Right ventricle myocardium inferior (tissue), 1 donor: Measurements from ENCODE around the gene UBE2L5. TPM values are rescaled to one million over a fixed set of nuclear protein-coding genes. Genes with fewer than 3 reads are reported as not detected.
A peak's percentile ranks its signal among the peaks of the same experiment; 100 is the strongest.
"Not testable (repeated sequence)": the region's sequence is repeated elsewhere in the genome, so short reads cannot be mapped to it uniquely, and the experiment has no call there.

Source experiments
- ATAC-seq: fragments of 200-7000 bp; cut with Tn5 transposase; one replicate; pipeline ENCODE4 v1.9.1; 2020; ENCODE audit warnings: mild to moderate bottlenecking, moderate library complexity
- DNase-seq: peaks from one replicate; pipeline ENCODE4 v3.0.0; 2021; ENCODE audit errors: missing footprints
- intact Hi-C: fragments of 100-400 bp; cut with DNase I; formaldehyde crosslinking; loops from one replicate; pipeline ENCODE4 v1.11.0; 2022
- total RNA-seq: library from RNA; stranded (reverse); fragmentation: NEBNext Ultra II Directional; extraction: Animal tissue kit (Norgen Biotek cat#: 25700); gene quantifications from one replicate; pipeline ENCODE4 v1.2.1, GENCODE V29; 2021
- donor health status: DM: no; HTN: yes; CAD: no; lungs with severe emphysema.

Gene UBE2L5
- total RNA-seq, 1 donor from 2014 or later = not detected

- ATAC-seq, DNase-seq: not testable (repeated sequence)
- intact Hi-C loops = loop anchor here (5.0 to 10.0 kb wide), 5 partner anchors 54 to 583 kb away; no protein-coding TSS in a partner anchor
These were observed 39.2 kb downstream of the UBE2L5 start for GRCh38 chr13:30461279-30462066.

- peak; percentile 78 for DNase-seq
- no peak for ATAC-seq
- intact Hi-C loops = loop anchor here (1.0 to 10.0 kb wide), 8 partner anchors 18 to 581 kb away; partner anchors contain the start of genes UBE2L5 and USPL1
These were observed 41.6 kb downstream of the UBE2L5 start for GRCh38 chr13:30463787-30464495.

DNA sequence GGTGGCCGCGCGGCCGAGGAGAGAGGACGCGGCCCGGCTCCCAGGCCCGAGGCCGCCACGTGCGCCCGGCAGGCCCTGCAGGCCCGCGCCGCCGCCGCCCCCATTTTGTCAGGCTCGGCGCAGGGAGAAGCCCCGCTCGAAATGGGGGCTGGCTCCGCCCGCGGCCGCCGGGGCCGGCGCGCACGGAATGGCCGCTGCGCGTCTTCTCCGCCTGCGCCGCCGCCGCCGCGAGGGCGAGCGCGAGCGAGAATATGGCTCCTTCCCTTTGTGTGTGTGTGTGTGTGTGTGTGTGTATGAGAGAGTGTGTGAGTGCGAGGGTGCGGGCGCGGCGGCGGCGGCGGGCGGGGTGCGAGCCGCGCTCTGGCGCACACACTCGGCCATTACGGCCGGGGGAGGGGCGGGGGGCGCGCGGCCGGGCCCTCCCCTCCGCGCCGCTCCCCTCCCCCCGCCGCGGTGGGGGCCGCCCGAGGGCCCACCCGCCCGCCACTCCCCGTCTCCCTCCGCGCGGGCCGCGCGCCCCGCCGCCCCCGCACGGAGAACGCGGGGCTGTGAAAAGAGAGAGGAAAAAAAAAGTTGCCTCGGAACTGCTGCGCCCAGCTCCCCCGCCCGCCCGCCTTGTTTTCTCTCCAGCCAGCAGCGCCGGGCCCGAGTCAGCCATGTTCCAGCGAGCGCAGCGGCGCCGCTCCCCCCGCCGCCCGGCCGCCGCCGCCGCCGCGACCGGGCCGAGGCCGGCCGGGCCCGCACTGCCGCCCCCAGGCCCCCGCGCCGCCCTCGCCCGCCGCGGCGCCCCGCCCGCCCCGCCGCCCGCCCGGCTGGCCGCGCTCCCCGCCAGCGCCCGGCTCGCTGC is 42.4 kb downstream of the UBE2L5 start:
- ATAC-seq = peak; percentile 69
- intact Hi-C loops = loop anchor here (1.0 to 10.0 kb wide), 11 partner anchors 18 to 580 kb away; partner anchors contain the start of genes UBE2L5 and USPL1
- DNase-seq = peak; percentile 89

DNA sequence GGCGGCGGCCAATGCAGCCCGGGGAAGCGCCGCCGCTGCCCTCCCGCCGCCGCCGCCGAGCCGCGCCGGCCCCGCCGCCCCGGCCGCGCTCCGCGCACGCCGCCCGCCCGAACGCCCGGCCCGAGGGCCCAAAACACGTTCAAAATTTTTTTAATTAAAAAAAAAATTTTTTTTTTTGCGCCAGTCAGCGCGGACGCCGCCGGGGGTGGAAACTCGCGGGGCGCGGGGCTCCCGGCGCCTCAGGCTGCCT is 43.0 kb downstream of the UBE2L5 start:
- DNase-seq = no peak
- no peak for ATAC-seq
- intact Hi-C loops = loop anchor here (1.0 to 10.0 kb wide), 6 partner anchors 112 to 580 kb away; no protein-coding TSS in a partner anchor

DNA sequence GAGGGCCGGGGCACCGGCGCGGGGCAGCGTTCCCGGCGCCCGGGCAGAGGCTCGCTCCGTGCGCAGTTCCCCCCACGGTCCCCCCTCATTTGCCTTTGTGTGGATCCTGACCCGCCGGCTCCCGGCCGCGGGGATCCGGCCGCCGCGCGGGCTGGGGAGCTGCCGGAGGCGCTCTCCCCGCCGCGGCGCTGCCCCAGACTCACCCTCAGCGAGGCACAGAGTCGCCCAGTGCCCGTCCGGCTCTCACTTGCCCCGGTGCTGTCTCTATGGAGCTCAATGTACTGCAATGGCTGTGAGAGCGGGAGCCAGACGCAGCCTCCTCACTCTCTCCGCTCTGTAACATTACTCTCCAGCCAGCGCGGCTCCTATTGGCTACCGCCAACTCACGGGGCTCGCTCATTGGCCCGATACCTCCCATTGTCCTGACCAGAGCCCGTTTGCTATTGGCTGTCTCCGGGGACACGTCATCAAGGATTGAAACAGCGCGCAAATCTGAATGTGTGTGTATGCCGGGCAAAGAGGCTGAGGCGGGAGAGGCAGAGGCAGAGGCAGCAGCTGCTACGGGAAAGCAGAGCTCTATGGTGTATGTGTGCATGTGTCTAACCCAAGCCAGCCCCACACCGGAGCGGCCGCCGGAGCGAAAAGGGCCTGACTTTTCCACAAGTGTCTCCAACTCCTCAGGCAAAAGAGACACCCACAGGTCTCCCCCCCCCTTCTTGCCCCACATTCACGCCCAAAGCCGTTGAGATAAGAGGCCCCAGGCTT is 43.5 kb downstream of the UBE2L5 start, which contains the start of gene HMGB1:
Gene HMGB1 (minus strand): TSS at position 344 of the 765 bp plus-strand sequence. CDS start 2,256 bp downstream, outside the sequence.
- intact Hi-C loops = loop anchor here (1.0 to 10.0 kb wide), 6 partner anchors 112 to 579 kb away; no protein-coding TSS in a partner anchor
- DNase-seq (peak; percentile 99), ATAC-seq (peak; percentile 98)

DNA sequence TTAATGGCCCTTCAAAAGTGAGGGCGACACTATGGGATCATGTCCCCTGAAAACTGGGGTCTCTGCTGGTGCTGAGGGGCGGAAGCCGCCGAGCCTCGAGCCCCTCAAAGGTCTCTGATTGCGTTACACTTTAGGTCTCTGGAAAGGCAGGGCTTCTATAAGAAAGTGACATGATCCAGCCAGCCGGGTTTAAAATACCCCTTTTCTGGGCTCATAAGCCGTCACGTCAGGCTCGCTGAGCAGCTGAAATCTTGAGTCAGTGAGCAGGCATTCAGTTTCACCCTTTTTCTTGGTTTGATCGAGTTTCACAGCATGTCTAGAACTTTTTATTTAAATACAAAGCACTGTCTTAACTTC is 44.0 kb downstream of the UBE2L5 start:
- intact Hi-C loops = loop anchor here (5.0 to 10.0 kb wide), 5 partner anchors 111 to 578 kb away; no protein-coding TSS in a partner anchor
- ATAC-seq (no peak), DNase-seq (no peak)

DNA sequence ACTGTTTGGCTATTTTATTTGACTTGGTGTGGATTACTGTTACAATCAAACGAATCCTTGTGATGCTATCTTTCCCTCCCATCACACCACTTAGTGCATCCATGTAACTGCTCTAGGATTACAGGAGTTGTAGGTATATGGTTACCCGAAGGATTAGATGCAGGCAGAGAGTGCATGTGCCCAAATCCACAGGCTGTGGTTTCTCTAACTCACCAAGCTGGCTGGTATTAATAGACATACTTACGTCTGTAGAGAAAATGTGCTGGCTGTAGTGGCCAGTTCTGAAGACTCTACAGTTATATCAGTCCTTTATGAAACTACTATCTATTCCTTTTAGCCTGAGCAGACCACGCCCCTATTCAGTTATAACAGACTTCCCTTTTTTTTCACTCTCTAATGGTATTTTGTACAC is 44.6 kb downstream of the UBE2L5 start:
- DNase-seq (no peak), ATAC-seq (no peak)
- intact Hi-C loops = loop anchor here (5.0 to 10.0 kb wide), 5 partner anchors 110 to 578 kb away; no protein-coding TSS in a partner anchor

DNA sequence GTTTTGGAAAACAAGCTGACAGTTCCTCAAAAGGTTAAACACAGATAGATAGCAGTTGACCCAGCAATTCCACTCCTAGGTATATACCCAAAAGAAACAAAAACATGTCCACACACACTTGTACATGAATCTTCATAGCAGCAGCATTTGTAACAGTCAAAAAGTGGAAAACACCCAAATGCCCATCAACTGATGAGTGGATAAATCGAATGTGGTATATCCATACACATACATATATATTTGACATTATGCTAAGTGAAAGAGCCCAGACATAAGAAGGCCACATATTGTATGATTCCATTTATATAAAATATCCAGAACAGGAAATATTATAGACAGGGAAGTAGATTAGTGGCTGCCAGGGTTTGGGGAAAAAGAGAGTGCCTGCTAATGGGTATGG is 51.4 kb downstream of the UBE2L5 start:
- ATAC-seq = no peak
- no peak for DNase-seq
- intact Hi-C loops = no loop called here

- ATAC-seq = no peak
- no peak for DNase-seq
- intact Hi-C loops = no loop called here
These were observed 55.3 kb downstream of the UBE2L5 start for GRCh38 chr13:30477346-30478195.

Other genes starting within 250 kb of the UBE2L5 start
- gene KATNAL1, start 114.9 kb upstream of the UBE2L5 start, total RNA-seq = 41.0 TPM
- 183 TPM for gene HMGB1, start 43.4 kb downstream of the UBE2L5 start, total RNA-seq
- gene USPL1, start 195.4 kb downstream of the UBE2L5 start, total RNA-seq = 10.3 TPM